CD4-positive, alpha-beta T cell treated with Interleukin-21 for 1 hour (primary cell): ENCODE measurements around the gene PLCB1.
"Not testable (repeated sequence)": the region's sequence is repeated elsewhere in the genome, so short reads cannot be mapped to it uniquely, and the experiment has no call there.

Experiments
- DNase-seq: peaks from one replicate; pipeline ENCODE4 v3.0.0-alpha.2; 2020

PLCB1 gene

GRCh38 chr20:8131598-8132483 lies at the start of gene PLCB1:
PLCB1 (plus strand) TSS chr20:8132266; CDS start chr20:8132652, 386 bp downstream.
- peak; percentile 85 for DNase-seq

GRCh38 chr20:8082989-8083388 lies 49.1 kb upstream of the PLCB1 start:
- DNase-seq = no peak

GRCh38 chr20:8089668-8090067 lies 42.4 kb upstream of the PLCB1 start:
- no peak for DNase-seq

- DNase-seq = no peak
Measured at GRCh38 chr20:8094415-8094818, 37.6 kb upstream of the PLCB1 start.

- no peak for DNase-seq
Measured at GRCh38 chr20:8094850-8095249, 37.2 kb upstream of the PLCB1 start.

GRCh38 chr20:8095648-8096572 lies 36.2 kb upstream of the PLCB1 start:
- no peak for DNase-seq

- no peak for DNase-seq
Measured at GRCh38 chr20:8097307-8097706, 34.8 kb upstream of the PLCB1 start.

GRCh38 chr20:8104252-8104651 lies 27.8 kb upstream of the PLCB1 start:
- no peak for DNase-seq

- not testable (repeated sequence) for DNase-seq
Measured at GRCh38 chr20:8114612-8115011, 17.5 kb upstream of the PLCB1 start.

- DNase-seq = no peak
Measured at GRCh38 chr20:8115436-8115835, 16.6 kb upstream of the PLCB1 start.

GRCh38 chr20:8116067-8116811 lies 15.8 kb upstream of the PLCB1 start:
- no peak for DNase-seq

GRCh38 chr20:8117636-8118035 lies 14.4 kb upstream of the PLCB1 start:
- DNase-seq = no peak

- DNase-seq = no peak
Measured at GRCh38 chr20:8118039-8118438, 14.0 kb upstream of the PLCB1 start.

GRCh38 chr20:8118760-8119159 lies 13.3 kb upstream of the PLCB1 start:
- no peak for DNase-seq

GRCh38 chr20:8121666-8122065 lies 10.4 kb upstream of the PLCB1 start:
- DNase-seq = no peak

- DNase-seq = no peak
Measured at GRCh38 chr20:8124639-8125038, 7.4 kb upstream of the PLCB1 start.

GRCh38 chr20:8126181-8126580 lies 5.9 kb upstream of the PLCB1 start:
- no peak for DNase-seq

GRCh38 chr20:8126841-8127378 lies 5.2 kb upstream of the PLCB1 start:
- no peak for DNase-seq

- DNase-seq = no peak
Measured at GRCh38 chr20:8127553-8128255, 4.4 kb upstream of the PLCB1 start.

- DNase-seq = no peak
Measured at GRCh38 chr20:8128291-8129060, 3.6 kb upstream of the PLCB1 start.
